ENCODE results near the gene GPR179. TPM values are rescaled to one million over a fixed set of nuclear protein-coding genes. Genes with fewer than 3 reads are reported as not detected.
A peak's percentile ranks its signal among the peaks of the same experiment; 100 is the strongest.

Gene GPR179
- total RNA-seq, 2 donors from 2014 or later, result not detected

DNA sequence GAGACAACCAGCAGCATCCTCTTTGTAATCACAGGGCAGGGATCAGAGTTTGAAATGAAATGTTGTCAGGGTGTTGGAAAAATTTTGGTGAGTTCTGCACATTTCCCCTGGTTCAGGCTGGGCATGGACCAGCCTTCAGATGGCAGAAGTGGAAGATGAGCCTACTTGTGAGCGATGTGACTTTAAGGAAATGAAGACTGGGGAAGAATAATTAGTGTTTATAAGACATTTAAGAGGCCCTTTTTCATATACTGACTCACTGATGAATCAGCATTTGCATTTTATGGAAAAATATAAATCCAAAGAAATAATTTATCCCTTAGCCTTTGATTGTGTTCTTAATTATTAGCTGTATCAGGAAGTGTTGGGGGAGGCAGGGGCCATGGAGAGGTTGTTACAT, 20.9 kb downstream of the GPR179 start:
- peaks cover 42% of the 10 kb centered on the region for H3K36me3 Mint-ChIP-seq (ENCODE audit: low read depth)
- peaks cover 19% of the 10 kb centered on the region for H3K4me1 Mint-ChIP-seq
- H3K4me3 Mint-ChIP-seq, result no peak overlapping the region
- Histone ChIP-seq H3K9ac (ENCODE audit: extremely low read depth, low read length, poor library complexity, severe bottlenecking) (no peak overlapping the region), H3K27me3 (ENCODE audit: control insufficient read depth, insufficient read depth, low read length, poor library complexity, severe bottlenecking) (no peaks in the 10 kb centered on the region), H3K4me1 (ENCODE audit: control insufficient read depth, insufficient read depth, low read length) (peaks cover 11% of the 10 kb centered on the region), H3K27ac (ENCODE audit: low read depth, low read length) (no peak overlapping the region), H3K9me3 (ENCODE audit: control insufficient read depth, low read length) (no peaks in the 10 kb centered on the region), H3K4me3 (ENCODE audit: low read length) (no peak overlapping the region), H3K36me3 (ENCODE audit: control insufficient read depth, insufficient read depth, low read length) (peaks cover 23% of the 10 kb centered on the region)
- peak; percentile 7 for DNase-seq
- H3K27ac Mint-ChIP-seq, result no peak overlapping the region
- WGBS, 2 experiments (ENCODE audit: insufficient coverage in 1 of 2, insufficient read length in 1 of 2), result 100% methylated on average over 1 of the region's 1 CpG
- H3K9me3 Mint-ChIP-seq, result no peaks in the 10 kb centered on the region
- H3K27me3 Mint-ChIP-seq (ENCODE audit: insufficient read depth), result peaks cover 3% of the 10 kb centered on the region
- TF ChIP-seq, protein P1, sequence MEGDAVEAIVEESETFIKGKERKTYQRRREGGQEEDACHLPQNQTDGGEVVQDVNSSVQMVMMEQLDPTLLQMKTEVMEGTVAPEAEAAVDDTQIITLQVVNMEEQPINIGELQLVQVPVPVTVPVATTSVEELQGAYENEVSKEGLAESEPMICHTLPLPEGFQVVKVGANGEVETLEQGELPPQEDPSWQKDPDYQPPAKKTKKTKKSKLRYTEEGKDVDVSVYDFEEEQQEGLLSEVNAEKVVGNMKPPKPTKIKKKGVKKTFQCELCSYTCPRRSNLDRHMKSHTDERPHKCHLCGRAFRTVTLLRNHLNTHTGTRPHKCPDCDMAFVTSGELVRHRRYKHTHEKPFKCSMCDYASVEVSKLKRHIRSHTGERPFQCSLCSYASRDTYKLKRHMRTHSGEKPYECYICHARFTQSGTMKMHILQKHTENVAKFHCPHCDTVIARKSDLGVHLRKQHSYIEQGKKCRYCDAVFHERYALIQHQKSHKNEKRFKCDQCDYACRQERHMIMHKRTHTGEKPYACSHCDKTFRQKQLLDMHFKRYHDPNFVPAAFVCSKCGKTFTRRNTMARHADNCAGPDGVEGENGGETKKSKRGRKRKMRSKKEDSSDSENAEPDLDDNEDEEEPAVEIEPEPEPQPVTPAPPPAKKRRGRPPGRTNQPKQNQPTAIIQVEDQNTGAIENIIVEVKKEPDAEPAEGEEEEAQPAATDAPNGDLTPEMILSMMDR (conservative IDR thresholded peaks at IDR 0.05), result no peak

DNA sequence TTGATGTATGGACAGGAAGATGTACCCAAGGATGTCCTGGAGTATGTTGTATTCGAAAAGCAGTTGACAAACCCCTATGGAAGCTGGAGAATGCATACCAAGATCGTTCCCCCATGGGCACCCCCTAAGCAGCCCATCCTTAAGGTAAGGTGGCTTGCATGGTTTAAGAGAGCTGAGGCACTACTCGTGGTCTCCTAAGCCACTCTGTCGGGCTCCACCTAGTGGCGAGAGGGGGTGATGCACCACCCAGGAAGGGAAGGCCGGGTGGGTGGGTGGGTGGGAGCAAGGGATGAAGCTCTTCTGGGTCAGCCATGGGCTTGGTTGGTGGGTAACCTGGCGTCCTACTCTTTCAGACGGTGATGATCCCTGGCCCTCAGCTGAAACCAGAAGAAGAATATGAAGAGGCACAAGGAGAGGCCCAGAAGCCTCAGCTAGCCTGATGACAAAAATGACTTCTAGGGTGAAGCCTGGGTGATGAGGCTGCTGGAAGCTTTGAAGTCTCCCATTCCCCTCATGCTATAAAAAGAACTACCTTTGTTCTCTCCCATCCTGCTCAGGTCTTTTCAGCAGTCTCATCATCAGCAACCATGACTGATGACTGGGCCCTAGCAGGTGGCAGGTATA, 21.5 kb downstream of the GPR179 start:
- Mint-ChIP-seq H3K27me3 (ENCODE audit: insufficient read depth) (no peaks in the 10 kb centered on the region), H3K36me3 (ENCODE audit: low read depth) (peaks cover 44% of the 10 kb centered on the region), H3K9me3 (no peaks in the 10 kb centered on the region), H3K4me1 (peaks cover 19% of the 10 kb centered on the region), H3K27ac (no peak overlapping the region), H3K4me3 (no peak overlapping the region)
- TF ChIP-seq, protein P1 (conservative IDR thresholded peaks at IDR 0.05), result peak; percentile 85
- Histone ChIP-seq H3K9me3 (ENCODE audit: control insufficient read depth, low read length) (no peaks in the 10 kb centered on the region), H3K27me3 (ENCODE audit: control insufficient read depth, insufficient read depth, low read length, poor library complexity, severe bottlenecking) (no peaks in the 10 kb centered on the region), H3K36me3 (ENCODE audit: control insufficient read depth, insufficient read depth, low read length) (peaks cover 25% of the 10 kb centered on the region), H3K4me3 (ENCODE audit: low read length) (no peak overlapping the region), H3K27ac (ENCODE audit: low read depth, low read length) (no peak overlapping the region), H3K4me1 (ENCODE audit: control insufficient read depth, insufficient read depth, low read length) (peaks cover 11% of the 10 kb centered on the region), H3K9ac (ENCODE audit: extremely low read depth, low read length, poor library complexity, severe bottlenecking) (no peak overlapping the region)
- peak; percentile 93 for DNase-seq
- 35 to 64% methylated on average over 2 to 8 of the region's 8 CpGs for WGBS, 2 experiments (ENCODE audit: insufficient coverage in 1 of 2, insufficient read length in 1 of 2)

DNA sequence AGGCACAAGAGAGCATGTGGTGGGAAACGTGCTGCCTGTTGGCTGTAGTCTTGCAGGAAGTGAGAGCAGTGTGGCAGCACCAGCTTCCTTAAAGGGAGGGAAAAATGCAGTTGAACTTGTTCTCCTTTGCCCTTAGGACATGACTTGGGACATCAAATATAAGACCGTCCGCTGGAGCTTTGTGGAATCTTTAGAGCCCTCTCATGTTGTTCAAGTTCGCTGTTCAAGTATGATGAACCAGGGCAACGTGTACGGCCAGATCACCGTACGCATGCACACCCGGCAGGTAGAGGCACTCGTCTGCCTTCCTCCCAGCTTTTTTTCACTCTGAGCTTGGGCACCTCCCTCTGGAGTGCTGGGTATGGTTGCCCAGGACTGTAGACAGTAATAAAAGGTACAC, 23.3 kb downstream of the GPR179 start:
- no peaks in the 10 kb centered on the region for H3K9me3 Mint-ChIP-seq
- Histone ChIP-seq H3K4me3 (ENCODE audit: low read length) (no peak overlapping the region), H3K4me1 (ENCODE audit: control insufficient read depth, insufficient read depth, low read length) (peaks cover 7% of the 10 kb centered on the region), H3K27ac (ENCODE audit: low read depth, low read length) (no peak overlapping the region), H3K9me3 (ENCODE audit: control insufficient read depth, low read length) (no peaks in the 10 kb centered on the region), H3K36me3 (ENCODE audit: control insufficient read depth, insufficient read depth, low read length) (peaks cover 37% of the 10 kb centered on the region), H3K27me3 (ENCODE audit: control insufficient read depth, insufficient read depth, low read length, poor library complexity, severe bottlenecking) (no peaks in the 10 kb centered on the region), H3K9ac (ENCODE audit: extremely low read depth, low read length, poor library complexity, severe bottlenecking) (no peak overlapping the region)
- peaks cover 17% of the 10 kb centered on the region for H3K4me1 Mint-ChIP-seq
- TF ChIP-seq, protein P1 (conservative IDR thresholded peaks at IDR 0.05), result no peak
- H3K27me3 Mint-ChIP-seq (ENCODE audit: insufficient read depth), result no peaks in the 10 kb centered on the region
- no peak overlapping the region for H3K4me3 Mint-ChIP-seq
- WGBS, 2 experiments (ENCODE audit: insufficient coverage in 1 of 2, insufficient read length in 1 of 2), result 92 to 95% methylated on average over 10 of the region's 10 CpGs
- no peak overlapping the region for H3K27ac Mint-ChIP-seq
- peaks cover 50% of the 10 kb centered on the region for H3K36me3 Mint-ChIP-seq (ENCODE audit: low read depth)
- DNase-seq, result no peak

Data from endodermal cell (in vitro differentiated cells).